ENCODE results near the gene SLC49A3. TPM values are rescaled to one million over a fixed set of nuclear protein-coding genes. Genes with fewer than 3 reads are reported as not detected.

SLC49A3 gene
- total RNA-seq, 1 experiment from 2014 or later: 5.5 TPM

GRCh38 chr4:735583-735982 lies 46.6 kb upstream of the SLC49A3 start:
- intact Hi-C loops (cut with micrococcal nuclease): no loop called here
- Histone ChIP-seq H2AFZ (ENCODE audit: low read depth, low read length, poor library complexity, severe bottlenecking) (no peak overlapping the region), H3K9me2 (ENCODE audit: insufficient read depth) (no peaks in the 10 kb centered on the region), H3K4me3 (replicated peaks in 1 of 2; ENCODE audit: low read depth in 1 of 2, low read length in 2 of 2) (no peak overlapping the region), H3K9me3 (ENCODE audit: control insufficient read depth in 1 of 2, insufficient read depth in 1 of 2, low read depth in 1 of 2, low read length in 2 of 2) (no peaks in the 10 kb centered on the region), H3K27me3 (ENCODE audit: insufficient read depth, low read length) (no peaks in the 10 kb centered on the region), H4K20me1 (ENCODE audit: insufficient read depth) (no peaks in the 10 kb centered on the region), H3K79me2 (ENCODE audit: insufficient read depth, low read length) (no peaks in the 10 kb centered on the region), H3K9ac (ENCODE audit: low read length) (no peak overlapping the region), H3K4me2 (ENCODE audit: low read length) (no peak overlapping the region), H3K4me1 (ENCODE audit: control insufficient read depth in 1 of 2, insufficient read depth in 2 of 2, low read length in 2 of 2) (no peaks in the 10 kb centered on the region), H3K36me3 (ENCODE audit: control insufficient read depth in 1 of 2, insufficient read depth in 2 of 2, low read length in 2 of 2) (peaks cover 16 to 35% of the 10 kb centered on the region in 2 experiments), H3K27ac (ENCODE audit: low read depth, low read length) (no peak overlapping the region)
- CTCF ChIA-PET: no interaction called here
- ATAC-seq (no peak), DNase-seq (ENCODE audit: low read depth, low spot score) (no peak)
- no TSS peak for BruUV-seq (replicated peaks)
- POLR2A ChIA-PET: no interaction called here
- RAD21 ChIA-PET (ENCODE audit: low non-redundant PET in 1 of 2, low total read pairs in 2 of 2, uncharacterized antibody in 2 of 2, unreplicated experiment in 2 of 2): no interaction called here
- no peak for TF ChIP-seq POLR2AphosphoS5 (IDR thresholded peaks at IDR 0.05; ENCODE audit: low read depth, low read length)
- TF ChIP-seq TCF7L2 (IDR thresholded peaks at IDR 0.05; ENCODE audit: borderline replicate concordance, extremely low read depth, insufficient read depth, insufficient read length): no peak
- no peak for TF ChIP-seq MAX (IDR thresholded peaks at IDR 0.05)
- TF ChIP-seq POLR2A (IDR thresholded peaks at IDR 0.05; ENCODE audit: borderline replicate concordance, extremely low read depth, insufficient read depth, insufficient read length): no peak
- TF ChIP-seq EGR1 (IDR thresholded peaks at IDR 0.05; ENCODE audit: low read depth): no peak
- no peak for TF ChIP-seq ZNF274 (IDR thresholded peaks at IDR 0.05; ENCODE audit: low read depth, low read length)
- TF ChIP-seq SRF (IDR thresholded peaks at IDR 0.05; ENCODE audit: low read depth): no peak
- TF ChIP-seq YY1 (IDR thresholded peaks at IDR 0.05; ENCODE audit: extremely low read depth, insufficient replicate concordance, low read depth, low read length): no peak
- TF ChIP-seq, protein P1, sequence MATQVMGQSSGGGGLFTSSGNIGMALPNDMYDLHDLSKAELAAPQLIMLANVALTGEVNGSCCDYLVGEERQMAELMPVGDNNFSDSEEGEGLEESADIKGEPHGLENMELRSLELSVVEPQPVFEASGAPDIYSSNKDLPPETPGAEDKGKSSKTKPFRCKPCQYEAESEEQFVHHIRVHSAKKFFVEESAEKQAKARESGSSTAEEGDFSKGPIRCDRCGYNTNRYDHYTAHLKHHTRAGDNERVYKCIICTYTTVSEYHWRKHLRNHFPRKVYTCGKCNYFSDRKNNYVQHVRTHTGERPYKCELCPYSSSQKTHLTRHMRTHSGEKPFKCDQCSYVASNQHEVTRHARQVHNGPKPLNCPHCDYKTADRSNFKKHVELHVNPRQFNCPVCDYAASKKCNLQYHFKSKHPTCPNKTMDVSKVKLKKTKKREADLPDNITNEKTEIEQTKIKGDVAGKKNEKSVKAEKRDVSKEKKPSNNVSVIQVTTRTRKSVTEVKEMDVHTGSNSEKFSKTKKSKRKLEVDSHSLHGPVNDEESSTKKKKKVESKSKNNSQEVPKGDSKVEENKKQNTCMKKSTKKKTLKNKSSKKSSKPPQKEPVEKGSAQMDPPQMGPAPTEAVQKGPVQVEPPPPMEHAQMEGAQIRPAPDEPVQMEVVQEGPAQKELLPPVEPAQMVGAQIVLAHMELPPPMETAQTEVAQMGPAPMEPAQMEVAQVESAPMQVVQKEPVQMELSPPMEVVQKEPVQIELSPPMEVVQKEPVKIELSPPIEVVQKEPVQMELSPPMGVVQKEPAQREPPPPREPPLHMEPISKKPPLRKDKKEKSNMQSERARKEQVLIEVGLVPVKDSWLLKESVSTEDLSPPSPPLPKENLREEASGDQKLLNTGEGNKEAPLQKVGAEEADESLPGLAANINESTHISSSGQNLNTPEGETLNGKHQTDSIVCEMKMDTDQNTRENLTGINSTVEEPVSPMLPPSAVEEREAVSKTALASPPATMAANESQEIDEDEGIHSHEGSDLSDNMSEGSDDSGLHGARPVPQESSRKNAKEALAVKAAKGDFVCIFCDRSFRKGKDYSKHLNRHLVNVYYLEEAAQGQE (IDR thresholded peaks at IDR 0.05; ENCODE audit: low read depth): no peak
- no peak for TF ChIP-seq EZH2 (IDR thresholded peaks at IDR 0.05)
- TF ChIP-seq, protein P2, sequence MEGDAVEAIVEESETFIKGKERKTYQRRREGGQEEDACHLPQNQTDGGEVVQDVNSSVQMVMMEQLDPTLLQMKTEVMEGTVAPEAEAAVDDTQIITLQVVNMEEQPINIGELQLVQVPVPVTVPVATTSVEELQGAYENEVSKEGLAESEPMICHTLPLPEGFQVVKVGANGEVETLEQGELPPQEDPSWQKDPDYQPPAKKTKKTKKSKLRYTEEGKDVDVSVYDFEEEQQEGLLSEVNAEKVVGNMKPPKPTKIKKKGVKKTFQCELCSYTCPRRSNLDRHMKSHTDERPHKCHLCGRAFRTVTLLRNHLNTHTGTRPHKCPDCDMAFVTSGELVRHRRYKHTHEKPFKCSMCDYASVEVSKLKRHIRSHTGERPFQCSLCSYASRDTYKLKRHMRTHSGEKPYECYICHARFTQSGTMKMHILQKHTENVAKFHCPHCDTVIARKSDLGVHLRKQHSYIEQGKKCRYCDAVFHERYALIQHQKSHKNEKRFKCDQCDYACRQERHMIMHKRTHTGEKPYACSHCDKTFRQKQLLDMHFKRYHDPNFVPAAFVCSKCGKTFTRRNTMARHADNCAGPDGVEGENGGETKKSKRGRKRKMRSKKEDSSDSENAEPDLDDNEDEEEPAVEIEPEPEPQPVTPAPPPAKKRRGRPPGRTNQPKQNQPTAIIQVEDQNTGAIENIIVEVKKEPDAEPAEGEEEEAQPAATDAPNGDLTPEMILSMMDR (IDR thresholded peaks at IDR 0.05 in 2 of 3, conservative IDR thresholded peaks at IDR 0.05 in 1 of 3; ENCODE audit: borderline replicate concordance in 1 of 3, insufficient read depth in 1 of 3, low read depth in 2 of 3, low read length in 2 of 3): no peak
- TF ChIP-seq JUND (IDR thresholded peaks at IDR 0.05): no peak
- no peak for TF ChIP-seq CBX3 (IDR thresholded peaks at IDR 0.05; ENCODE audit: low read depth)
- TF ChIP-seq SP1 (IDR thresholded peaks at IDR 0.05; ENCODE audit: low read depth): no peak
- no peak for TF ChIP-seq ELF1 (IDR thresholded peaks at IDR 0.05; ENCODE audit: borderline replicate concordance, low read depth)
- no peak for TF ChIP-seq ZFX (IDR thresholded peaks at IDR 0.05)
- TF ChIP-seq RAD21 (IDR thresholded peaks at IDR 0.05; ENCODE audit: low read depth): no peak

All from HCT116 (cell line).